H9 (cell line): Measurements from ENCODE around the gene PLPP1. TPM values are rescaled to one million over a fixed set of nuclear protein-coding genes. Genes with fewer than 3 reads are reported as not detected.

ENCODE experiments used
- DNase-seq: peaks from one replicate; pipeline ENCODE4 v3.0.0-alpha.2; 2017
- H2AFZ ChIP-seq: one replicate; pipeline ENCODE4 v1.6.1; 2013; ENCODE audit warnings: mild to moderate bottlenecking, low read length, control low read depth, moderate library complexity
- H2AK5ac ChIP-seq: 2 replicates; pipeline ENCODE4 v1.6.1; 2013; ENCODE audit warnings: low read length, control low read depth, mixed read lengths; ENCODE audit not compliant: insufficient read length
- H2BK120ac ChIP-seq: one replicate; pipeline ENCODE4 v1.6.1; 2013; ENCODE audit warnings: low read depth, mild to moderate bottlenecking, low read length, control low read depth, inconsistent platforms; ENCODE audit not compliant: poor library complexity, severe bottlenecking
- H2BK12ac ChIP-seq: 2 replicates; pipeline ENCODE4 v1.6.1; 2013; ENCODE audit warnings: low read length, control low read depth, mixed read lengths, low read depth; ENCODE audit not compliant: insufficient read length
- H2BK15ac ChIP-seq: 2 replicates; pipeline ENCODE4 v1.6.1; 2013; ENCODE audit warnings: low read depth, low read length, control low read depth
- H2BK20ac ChIP-seq: one replicate; pipeline ENCODE4 v1.6.1; 2013; ENCODE audit warnings: low read depth, mild to moderate bottlenecking, low read length, control low read depth, inconsistent platforms; ENCODE audit not compliant: poor library complexity, severe bottlenecking
- H2BK5ac ChIP-seq: 2 replicates; pipeline ENCODE4 v1.6.1; 2013; ENCODE audit warnings: low read length, control low read depth, mixed read lengths; ENCODE audit not compliant: insufficient read length
- H3K14ac ChIP-seq: 2 replicates; pipeline ENCODE4 v1.6.1; 2013; ENCODE audit warnings: low read length, control low read depth; ENCODE audit not compliant: insufficient read depth
- H3K18ac ChIP-seq: 2 replicates; pipeline ENCODE4 v1.6.1; 2013; ENCODE audit warnings: low read depth, mild to moderate bottlenecking, mixed read lengths, low read length, control low read depth; ENCODE audit not compliant: insufficient read length
- H3K23ac ChIP-seq: 2 replicates; pipeline ENCODE4 v1.6.1; 2013; ENCODE audit warnings: low read length, control low read depth, mixed read lengths, low read depth; ENCODE audit not compliant: insufficient read length
- H3K23me2 ChIP-seq: 2 replicates; pipeline ENCODE4 v1.6.1; 2013; ENCODE audit warnings: low read depth, mild to moderate bottlenecking, mixed read lengths, low read length, control low read depth; ENCODE audit not compliant: insufficient read length, poor library complexity, severe bottlenecking
- H3K27ac ChIP-seq: 2 replicates; pipeline ENCODE4 v1.5.1; 2013; ENCODE audit warnings: low read length, control low read depth, mixed read lengths, low read depth; ENCODE audit not compliant: insufficient read length
- H3K27me3 ChIP-seq: 2 replicates; pipeline ENCODE4 v1.6.1; 2013; ENCODE audit warnings: low read length, control low read depth, inconsistent platforms; ENCODE audit not compliant: insufficient read depth
- H3K4ac ChIP-seq: 2 replicates; pipeline ENCODE4 v1.6.1; 2013; ENCODE audit warnings: low read depth, mild to moderate bottlenecking, control low read depth, inconsistent platforms, low read length, moderate library complexity
- H3K4me1 ChIP-seq: 2 replicates; pipeline ENCODE4 v1.6.1; 2013; ENCODE audit warnings: low read length, control low read depth, inconsistent platforms; ENCODE audit not compliant: insufficient read depth
- H3K4me2 ChIP-seq: 2 replicates; pipeline ENCODE4 v1.6.1; 2013; ENCODE audit warnings: low read length, control low read depth, mixed read lengths; ENCODE audit not compliant: insufficient read length, insufficient read depth
- H3K56ac ChIP-seq: 2 replicates; pipeline ENCODE4 v1.6.1; 2013; ENCODE audit warnings: low read depth, mild to moderate bottlenecking, mixed read lengths, low read length, control low read depth; ENCODE audit not compliant: insufficient read length
- H3K79me1 ChIP-seq: 2 replicates; pipeline ENCODE4 v1.6.1; 2013; ENCODE audit warnings: low read depth, mild to moderate bottlenecking, moderate library complexity, low read length, control low read depth, inconsistent platforms; ENCODE audit not compliant: insufficient read depth, poor library complexity, severe bottlenecking
- H3K79me2 ChIP-seq: 2 replicates; pipeline ENCODE4 v1.6.1; 2013; ENCODE audit warnings: low read length, control low read depth, inconsistent platforms; ENCODE audit not compliant: insufficient read depth
- H3K9ac ChIP-seq: 2 replicates; pipeline ENCODE4 v1.6.1; 2013; ENCODE audit warnings: low read length, control low read depth, mixed read lengths; ENCODE audit not compliant: insufficient read length; ENCODE audit errors: extremely low read depth
- H3K9me3 ChIP-seq: one replicate; pipeline ENCODE4 v1.6.1; 2013; ENCODE audit warnings: low read depth, low read length, inconsistent platforms; ENCODE audit not compliant: control insufficient read depth
- H3T11ph ChIP-seq: one replicate; pipeline ENCODE4 v1.6.1; 2013; ENCODE audit warnings: mild to moderate bottlenecking, low read length, control low read depth, inconsistent platforms
- H4K20me1 ChIP-seq: one replicate; pipeline ENCODE4 v1.6.1; 2013; ENCODE audit not compliant: control insufficient read depth, insufficient read length, insufficient read depth
- H4K5ac ChIP-seq: 2 replicates; pipeline ENCODE4 v1.6.1; 2013; ENCODE audit warnings: low read depth, mild to moderate bottlenecking, mixed read lengths, low read length, control low read depth; ENCODE audit not compliant: insufficient read length
- H4K8ac ChIP-seq: replicated peaks from 2 replicates; pipeline ENCODE4 v1.6.1; 2013; ENCODE audit warnings: low read length, control low read depth, mixed read lengths, low read depth; ENCODE audit not compliant: insufficient read length
- H4K91ac ChIP-seq: 2 replicates; pipeline ENCODE4 v1.6.1; 2013; ENCODE audit warnings: low read depth, mild to moderate bottlenecking, moderate library complexity, mixed read lengths, low read length, control low read depth; ENCODE audit not compliant: insufficient read length
- H3K27ac Mint-ChIP-seq, 3 experiments: 2 replicates in 2 of 3; 3 replicates in 1 of 3; pipeline ENCODE4 v1.8.0; 2020 to 2021; ENCODE audit warnings: mixed read lengths in 3 of 3, mild to moderate bottlenecking in 1 of 3, moderate library complexity in 1 of 3
- H3K27me3 Mint-ChIP-seq: 2 replicates; pipeline ENCODE4 v1.8.0; 2021; ENCODE audit warnings: low read depth, mild to moderate bottlenecking, moderate library complexity, mixed read lengths
- H3K36me3 Mint-ChIP-seq, 3 experiments: 2 replicates in 2 of 3; 3 replicates in 1 of 3; pipeline ENCODE4 v1.8.0; 2020 to 2021; ENCODE audit warnings: low read depth in 3 of 3, mixed read lengths in 3 of 3; ENCODE audit not compliant: insufficient read depth in 1 of 3
- H3K4me1 Mint-ChIP-seq, 2 experiments: 2 replicates each; pipeline ENCODE4 v1.8.0; 2020; ENCODE audit warnings: mixed read lengths in 2 of 2
- H3K4me3 Mint-ChIP-seq, 2 experiments: 2 replicates in 1 of 2; 3 replicates in 1 of 2; pipeline ENCODE4 v1.8.0; 2020 to 2021; ENCODE audit warnings: mild to moderate bottlenecking in 2 of 2, mixed read lengths in 2 of 2, moderate library complexity in 1 of 2
- H3K9me3 Mint-ChIP-seq, 2 experiments: 2 replicates in 1 of 2; 3 replicates in 1 of 2; pipeline ENCODE4 v1.8.0; 2020; ENCODE audit warnings: mild to moderate bottlenecking in 2 of 2, mixed read lengths in 2 of 2, moderate library complexity in 1 of 2
- CTCF ChIP-seq: fragments of 200-600 bp; sonication (generic); conservative IDR thresholded peaks from 3 replicates; pipeline ENCODE4 v1.8.0; 2021; ENCODE audit warnings: antibody characterized with exemption, mild to moderate bottlenecking
- WGBS: extraction: QIAGEN DNeasy Blood & Tissue Kit; methylation state at CpG from one replicate; pipeline ENCODE4 v1.1.7; 2013; ENCODE audit warnings: missing lambda C conversion rate, low lambda C conversion rate, mixed read lengths; ENCODE audit not compliant: insufficient read length; ENCODE audit errors: extremely low coverage; 5-methylcytosine and 5-hydroxymethylcytosine counted together
- total RNA-seq: library from RNA; stranded (reverse); gene quantifications from 2 replicates; pipeline ENCODE4 v1.2.1, GENCODE V29; 2021

PLPP1 gene
- total RNA-seq, 1 experiment from 2014 or later: 85.9 TPM

GRCh38 chr5:55546947-55547346 lies 12.2 kb upstream of the PLPP1 start:
- no peak overlapping the region for H3K56ac ChIP-seq
- H3K4ac ChIP-seq: no peak overlapping the region
- H3K79me2 ChIP-seq: no peaks in the 10 kb centered on the region
- no peak overlapping the region for H2AFZ ChIP-seq
- no peak overlapping the region for H3K18ac ChIP-seq
- no peaks in the 10 kb centered on the region for H3K9me3 ChIP-seq
- H3K14ac ChIP-seq: no peak overlapping the region
- H3K27ac Mint-ChIP-seq: no peak overlapping the region
- no peak overlapping the region for H2BK20ac ChIP-seq
- no peak overlapping the region for H3K4me3 Mint-ChIP-seq
- no peak overlapping the region for H3K9ac ChIP-seq
- no peak overlapping the region for H4K8ac ChIP-seq
- no peaks in the 10 kb centered on the region for H3K27me3 Mint-ChIP-seq
- H3K4me1 Mint-ChIP-seq: peaks cover 6 to 15% of the 10 kb centered on the region in 2 experiments
- no peak for TF ChIP-seq CTCF
- WGBS: no CpG with 5 or more reads among the region's 2 CpGs
- no peak overlapping the region for H3K27ac ChIP-seq
- H4K91ac ChIP-seq: no peak overlapping the region
- DNase-seq: no peak
- no peak overlapping the region for H2BK12ac ChIP-seq
- no peaks in the 10 kb centered on the region for H4K20me1 ChIP-seq
- H3K9me3 Mint-ChIP-seq: no peaks in the 10 kb centered on the region
- no peak overlapping the region for H2BK120ac ChIP-seq
- no peak overlapping the region for H3T11ph ChIP-seq
- no peaks in the 10 kb centered on the region; the same call in 1 of the 2 replicates for H3K27me3 ChIP-seq
- no peaks in the 10 kb centered on the region for H3K4me1 ChIP-seq
- no peaks in the 10 kb centered on the region for H3K79me1 ChIP-seq
- H2BK15ac ChIP-seq: no peak overlapping the region
- H3K23me2 ChIP-seq: no peaks in the 10 kb centered on the region
- no peak overlapping the region for H2BK5ac ChIP-seq
- no peak overlapping the region for H3K4me2 ChIP-seq
- H3K36me3 Mint-ChIP-seq: no peaks in the 10 kb centered on the region
- no peak overlapping the region for H4K5ac ChIP-seq
- H2AK5ac ChIP-seq: no peak overlapping the region
- H3K23ac ChIP-seq: no peak overlapping the region
